ENCODE measurements around the gene NRM. TPM values are rescaled to one million over a fixed set of nuclear protein-coding genes. Genes with fewer than 3 reads are reported as not detected.

Gene NRM
- total RNA-seq, 2 experiments from 2014 or later = 18.6 to 36.7 TPM

GRCh38 chr6:30703011-30703410 is 12.2 kb upstream of the NRM start:
- POLR2A ChIA-PET = no interaction called here
- no peak for DNase-seq (ENCODE audit: low spot score)
- intact Hi-C loops (cut with micrococcal nuclease; ENCODE audit: unreplicated experiment) = no loop called here
- H3K36me3 ChIP-seq (ENCODE audit: insufficient read depth, low read length) = peaks cover 82% of the 10 kb centered on the region
- H3K4me2 ChIP-seq (ENCODE audit: low read length) = no peak overlapping the region
- H3K4me3 ChIP-seq (ENCODE audit: low read depth, low read length, poor library complexity, severe bottlenecking) = no peak overlapping the region
- BruUV-seq (replicated peaks) = no TSS peak
- no peak overlapping the region for H2AFZ ChIP-seq (ENCODE audit: low read length)
- no peak for TF ChIP-seq CTCF (conservative IDR thresholded peaks at IDR 0.05; ENCODE audit: low read length)
- no peak for TF ChIP-seq EZH2phosphoT487 (IDR thresholded peaks at IDR 0.05; ENCODE audit: borderline replicate concordance, low read depth, low read length)
- CTCF ChIA-PET (ENCODE audit: unreplicated experiment) = no interaction called here
- no peaks in the 10 kb centered on the region for H3K79me2 ChIP-seq (ENCODE audit: insufficient read depth, low read depth, low read length)
- no peaks in the 10 kb centered on the region for H3K9me2 ChIP-seq (ENCODE audit: insufficient read depth, low read length)
- no peaks in the 10 kb centered on the region for H4K20me1 ChIP-seq (ENCODE audit: insufficient read depth, low read length)
- H3K27ac ChIP-seq (ENCODE audit: low read depth, low read length, poor library complexity, severe bottlenecking) = no peak overlapping the region
- H3K4me1 ChIP-seq (ENCODE audit: insufficient read depth, low read length, poor library complexity, severe bottlenecking) = no peaks in the 10 kb centered on the region
- no peaks in the 10 kb centered on the region for H3K9me3 ChIP-seq (ENCODE audit: low read length)

GRCh38 chr6:30700340-30700739 is 9.6 kb upstream of the NRM start:
- TF ChIP-seq CTCF (conservative IDR thresholded peaks at IDR 0.05; ENCODE audit: low read length) (no peak), EZH2phosphoT487 (IDR thresholded peaks at IDR 0.05; ENCODE audit: borderline replicate concordance, low read depth, low read length) (no peak)
- POLR2A ChIA-PET = interaction anchor here (0.6 kb wide), 1 partner anchor 20 kb away, joined by 3 read pairs; the partner anchor contains the start of gene TUBB
- Histone ChIP-seq H3K79me2 (ENCODE audit: insufficient read depth, low read depth, low read length) (no peaks in the 10 kb centered on the region), H3K27ac (ENCODE audit: low read depth, low read length, poor library complexity, severe bottlenecking) (no peak overlapping the region), H3K9me3 (ENCODE audit: low read length) (no peaks in the 10 kb centered on the region), H3K4me3 (ENCODE audit: low read depth, low read length, poor library complexity, severe bottlenecking) (no peak overlapping the region), H4K20me1 (ENCODE audit: insufficient read depth, low read length) (no peaks in the 10 kb centered on the region), H3K9me2 (ENCODE audit: insufficient read depth, low read length) (no peaks in the 10 kb centered on the region), H3K36me3 (ENCODE audit: insufficient read depth, low read length) (peaks cover 60% of the 10 kb centered on the region), H3K4me2 (ENCODE audit: low read length) (no peak overlapping the region), H3K4me1 (ENCODE audit: insufficient read depth, low read length, poor library complexity, severe bottlenecking) (no peaks in the 10 kb centered on the region), H2AFZ (ENCODE audit: low read length) (no peak overlapping the region)
- DNase-seq (ENCODE audit: low spot score) = no peak
- no TSS peak for BruUV-seq (replicated peaks)
- CTCF ChIA-PET (ENCODE audit: unreplicated experiment) = no interaction called here
- intact Hi-C loops (cut with micrococcal nuclease; ENCODE audit: unreplicated experiment) = no loop called here

- ChIA-PET CTCF (ENCODE audit: unreplicated experiment) (no interaction called here), POLR2A (interaction anchor here (0.9 to 1.0 kb wide), 2 partner anchors 15 to 21 kb away, joined by 3 read pairs; partner anchors contain the start of gene MDC1)
- Histone ChIP-seq H3K79me2 (ENCODE audit: insufficient read depth, low read depth, low read length) (no peaks in the 10 kb centered on the region), H3K4me2 (ENCODE audit: low read length) (no peak overlapping the region), H3K27ac (ENCODE audit: low read depth, low read length, poor library complexity, severe bottlenecking) (no peak overlapping the region), H3K9me2 (ENCODE audit: insufficient read depth, low read length) (no peaks in the 10 kb centered on the region), H4K20me1 (ENCODE audit: insufficient read depth, low read length) (no peaks in the 10 kb centered on the region), H3K4me1 (ENCODE audit: insufficient read depth, low read length, poor library complexity, severe bottlenecking) (peaks cover 7% of the 10 kb centered on the region), H3K9me3 (ENCODE audit: low read length) (no peaks in the 10 kb centered on the region), H3K4me3 (ENCODE audit: low read depth, low read length, poor library complexity, severe bottlenecking) (no peak overlapping the region), H2AFZ (ENCODE audit: low read length) (no peak overlapping the region), H3K36me3 (ENCODE audit: insufficient read depth, low read length) (peaks cover 22% of the 10 kb centered on the region)
- TF ChIP-seq CTCF (conservative IDR thresholded peaks at IDR 0.05; ENCODE audit: low read length) = no peak
- TF ChIP-seq EZH2phosphoT487 (IDR thresholded peaks at IDR 0.05; ENCODE audit: borderline replicate concordance, low read depth, low read length) = no peak
- DNase-seq (ENCODE audit: low spot score) = no peak
- intact Hi-C loops (cut with micrococcal nuclease; ENCODE audit: unreplicated experiment) = no loop called here
- BruUV-seq (replicated peaks) = no TSS peak
Measured at GRCh38 chr6:30696432-30696831, 5.6 kb upstream of the NRM start.
